Astrocyte (in vitro differentiated cells and primary cell): ENCODE results near the gene NEK7. TPM values are rescaled to one million over a fixed set of nuclear protein-coding genes. Genes with fewer than 3 reads are reported as not detected.

Experiments
- DNase-seq: peaks from one replicate; pipeline ENCODE4 v3.0.0-alpha.2; 2010; ENCODE audit warnings: low read depth
- FAIRE-seq: peaks from 2 replicates; lab custom pipeline; 2011; peaks lifted over from hg19 to GRCh38; lab: Jason Lieb, UNC
- H2AFZ ChIP-seq: 2 replicates; pipeline ENCODE4 v1.6.0; 2012; ENCODE audit warnings: low read depth, low read length, inconsistent platforms
- H3K27ac ChIP-seq: 2 replicates; pipeline ENCODE4 v1.5.1; 2011; ENCODE audit warnings: low read depth, low read length, inconsistent platforms
- H3K27me3 ChIP-seq: 2 replicates; pipeline ENCODE4 v1.6.0; 2011; ENCODE audit warnings: low read length, inconsistent platforms; ENCODE audit not compliant: insufficient read depth
- H3K36me3 ChIP-seq: 2 replicates; pipeline ENCODE4 v1.5.1; 2011; ENCODE audit warnings: low read length, inconsistent platforms; ENCODE audit not compliant: insufficient read depth
- H3K4me1 ChIP-seq: 2 replicates; pipeline ENCODE4 v1.5.1; 2011; ENCODE audit warnings: low read length, inconsistent platforms; ENCODE audit not compliant: insufficient read depth
- H3K4me2 ChIP-seq: 2 replicates; pipeline ENCODE4 v1.6.0; 2012; ENCODE audit warnings: low read length, inconsistent platforms
- H3K4me3 ChIP-seq: 2 replicates; pipeline ENCODE4 v1.5.1; 2011; ENCODE audit warnings: low read depth, mild to moderate bottlenecking, low read length, inconsistent platforms; ENCODE audit not compliant: insufficient read depth
- H3K79me2 ChIP-seq: 2 replicates; pipeline ENCODE4 v1.6.0; 2012; ENCODE audit warnings: mild to moderate bottlenecking, low read length, inconsistent platforms; ENCODE audit not compliant: insufficient read depth
- H3K9ac ChIP-seq: 2 replicates; pipeline ENCODE4 v1.6.0; 2012; ENCODE audit warnings: mild to moderate bottlenecking, low read length, inconsistent platforms
- H3K9me3 ChIP-seq: 2 replicates; pipeline ENCODE4 v1.5.1; 2012; ENCODE audit warnings: low read depth, mild to moderate bottlenecking, low read length, inconsistent platforms; ENCODE audit not compliant: insufficient read depth
- H4K20me1 ChIP-seq: 2 replicates; pipeline ENCODE4 v1.6.0; 2012; ENCODE audit warnings: low read length, inconsistent platforms; ENCODE audit not compliant: insufficient read depth
- H3K27ac Mint-ChIP-seq: one replicate; pipeline ENCODE4 v1.8.0; 2021; ENCODE audit warnings: mild to moderate bottlenecking, mixed read lengths; ENCODE audit not compliant: unreplicated experiment
- H3K27me3 Mint-ChIP-seq: one replicate; pipeline ENCODE4 v1.8.0; 2021; ENCODE audit warnings: low read depth, mixed read lengths; ENCODE audit not compliant: unreplicated experiment
- H3K36me3 Mint-ChIP-seq: one replicate; pipeline ENCODE4 v1.8.0; 2021; ENCODE audit warnings: low read depth, mixed read lengths; ENCODE audit not compliant: unreplicated experiment
- H3K4me1 Mint-ChIP-seq: one replicate; pipeline ENCODE4 v1.8.0; 2021; ENCODE audit warnings: low read depth, mixed read lengths; ENCODE audit not compliant: unreplicated experiment
- H3K4me3 Mint-ChIP-seq: one replicate; pipeline ENCODE4 v1.8.0; 2021; ENCODE audit warnings: mild to moderate bottlenecking, moderate library complexity, mixed read lengths; ENCODE audit not compliant: unreplicated experiment
- H3K9me3 Mint-ChIP-seq: one replicate; pipeline ENCODE4 v1.8.0; 2021; ENCODE audit warnings: mild to moderate bottlenecking, mixed read lengths; ENCODE audit not compliant: unreplicated experiment
- EZH2 ChIP-seq: IDR thresholded peaks from 2 replicates; pipeline ENCODE4 v1.6.1; 2012; ENCODE audit warnings: mild to moderate bottlenecking, low read length, inconsistent platforms; ENCODE audit not compliant: insufficient read depth
- total RNA-seq: library from RNA; stranded (reverse); gene quantifications from 2 replicates; pipeline ENCODE4 v1.2.1, GENCODE V29; 2021
- TF ChIP-seq, protein P1 (sequence below): IDR thresholded peaks from 2 replicates; pipeline ENCODE4 v1.5.1; 2011; ENCODE audit warnings: low read depth, mild to moderate bottlenecking, inconsistent platforms, low read length, moderate library complexity; ENCODE audit not compliant: insufficient read depth

Gene NEK7
- total RNA-seq, 1 donor from 2014 or later = 125 TPM

DNA sequence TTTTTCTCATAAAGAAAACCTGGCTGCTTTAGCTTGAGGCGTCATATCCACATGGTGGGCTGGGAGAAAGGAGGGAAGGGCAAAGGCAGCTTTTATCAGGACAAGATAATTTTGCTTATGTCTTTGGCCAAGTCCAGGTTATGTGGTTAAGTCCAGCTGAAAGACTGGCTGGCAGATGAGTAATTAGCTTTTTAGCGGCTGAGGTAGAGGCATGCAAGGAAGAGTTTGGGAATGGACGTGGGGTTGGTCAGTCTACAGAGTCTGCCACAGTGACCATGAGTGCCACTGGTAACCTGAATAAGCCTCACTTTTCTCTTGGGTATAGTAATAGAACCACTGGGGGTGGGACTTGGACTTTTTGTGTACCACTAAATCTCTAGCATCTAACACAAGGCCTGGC lies 39.8 kb downstream of the NEK7 start:
- H3K27ac Mint-ChIP-seq = no peak overlapping the region
- H3K36me3 Mint-ChIP-seq = no peaks in the 10 kb centered on the region

DNA sequence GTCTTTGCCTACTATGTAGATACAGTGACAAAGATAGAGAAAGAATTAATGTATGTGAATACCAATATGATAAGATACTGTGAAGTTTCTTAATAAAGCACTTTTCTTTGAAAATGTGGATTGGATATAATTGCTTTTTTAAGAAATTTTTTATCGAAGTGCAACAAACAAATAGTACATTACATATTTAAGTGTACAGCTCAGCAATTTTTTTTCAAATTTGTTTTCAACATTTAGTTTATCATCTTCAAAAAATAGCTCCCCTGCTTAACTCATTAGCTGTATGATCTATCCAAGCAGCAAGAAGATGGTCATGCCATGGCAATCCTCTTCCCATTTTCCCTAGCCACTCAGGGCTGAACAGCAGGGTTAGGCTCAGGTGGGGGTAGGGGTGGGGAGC lies 40.5 kb downstream of the NEK7 start:
- FAIRE-seq (no peak), DNase-seq (no peak)
- Mint-ChIP-seq H3K4me3 (no peak overlapping the region), H3K9me3 (no peaks in the 10 kb centered on the region), H3K27ac (no peak overlapping the region), H3K4me1 (peaks cover 21% of the 10 kb centered on the region), H3K27me3 (no peaks in the 10 kb centered on the region), H3K36me3 (peaks cover 1% of the 10 kb centered on the region)
- no peak for TF ChIP-seq EZH2
- Histone ChIP-seq H3K79me2 (peaks cover 99% of the 10 kb centered on the region), H3K4me3 (no peak overlapping the region), H3K4me2 (no peak overlapping the region), H3K36me3 (no peaks in the 10 kb centered on the region), H3K27ac (no peak overlapping the region), H2AFZ (no peak overlapping the region), H3K9me3 (no peaks in the 10 kb centered on the region), H4K20me1 (peaks cover 89% of the 10 kb centered on the region), H3K27me3 (no peaks in the 10 kb centered on the region), H3K9ac (no peak overlapping the region), H3K4me1 (no peaks in the 10 kb centered on the region)

More for the DNA sequence above, 39.8 kb downstream of the NEK7 start:
- Histone ChIP-seq H3K9ac (no peak overlapping the region), H3K27ac (no peak overlapping the region), H3K36me3 (no peaks in the 10 kb centered on the region), H2AFZ (no peak overlapping the region), H3K4me2 (no peak overlapping the region), H3K27me3 (no peaks in the 10 kb centered on the region), H4K20me1 (peaks cover 90% of the 10 kb centered on the region), H3K4me1 (no peaks in the 10 kb centered on the region), H3K79me2 (peaks cover 99% of the 10 kb centered on the region), H3K4me3 (no peak overlapping the region), H3K9me3 (no peaks in the 10 kb centered on the region)
- Mint-ChIP-seq H3K4me3 (no peak overlapping the region), H3K9me3 (no peaks in the 10 kb centered on the region), H3K27me3 (no peaks in the 10 kb centered on the region), H3K4me1 (peaks cover 20% of the 10 kb centered on the region)
- no peak for TF ChIP-seq EZH2
- TF ChIP-seq, protein P1, sequence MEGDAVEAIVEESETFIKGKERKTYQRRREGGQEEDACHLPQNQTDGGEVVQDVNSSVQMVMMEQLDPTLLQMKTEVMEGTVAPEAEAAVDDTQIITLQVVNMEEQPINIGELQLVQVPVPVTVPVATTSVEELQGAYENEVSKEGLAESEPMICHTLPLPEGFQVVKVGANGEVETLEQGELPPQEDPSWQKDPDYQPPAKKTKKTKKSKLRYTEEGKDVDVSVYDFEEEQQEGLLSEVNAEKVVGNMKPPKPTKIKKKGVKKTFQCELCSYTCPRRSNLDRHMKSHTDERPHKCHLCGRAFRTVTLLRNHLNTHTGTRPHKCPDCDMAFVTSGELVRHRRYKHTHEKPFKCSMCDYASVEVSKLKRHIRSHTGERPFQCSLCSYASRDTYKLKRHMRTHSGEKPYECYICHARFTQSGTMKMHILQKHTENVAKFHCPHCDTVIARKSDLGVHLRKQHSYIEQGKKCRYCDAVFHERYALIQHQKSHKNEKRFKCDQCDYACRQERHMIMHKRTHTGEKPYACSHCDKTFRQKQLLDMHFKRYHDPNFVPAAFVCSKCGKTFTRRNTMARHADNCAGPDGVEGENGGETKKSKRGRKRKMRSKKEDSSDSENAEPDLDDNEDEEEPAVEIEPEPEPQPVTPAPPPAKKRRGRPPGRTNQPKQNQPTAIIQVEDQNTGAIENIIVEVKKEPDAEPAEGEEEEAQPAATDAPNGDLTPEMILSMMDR = no peak
- DNase-seq (peak; percentile 41), FAIRE-seq (no peak)

DNA sequence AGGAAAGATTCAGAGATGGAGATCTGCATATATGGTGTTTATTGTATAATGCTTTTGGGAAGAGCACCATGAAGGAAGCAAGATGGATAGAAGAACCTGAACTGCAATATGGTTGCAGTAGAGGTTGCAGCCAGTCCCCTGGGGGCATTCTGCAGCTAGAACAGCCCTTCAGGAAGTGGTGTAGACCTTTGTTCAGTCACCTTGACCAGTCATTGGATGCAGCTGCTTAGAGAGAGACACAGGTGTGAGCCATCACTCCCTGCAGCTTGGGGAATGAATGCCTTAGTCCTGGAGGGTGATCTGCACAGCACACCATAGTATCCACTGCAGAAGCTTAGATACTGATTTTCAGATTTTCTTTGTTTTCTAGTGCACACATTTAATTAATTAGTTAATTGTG lies 42.3 kb downstream of the NEK7 start:
- Mint-ChIP-seq H3K36me3 (peaks cover 5% of the 10 kb centered on the region), H3K27me3 (no peaks in the 10 kb centered on the region), H3K4me3 (no peak overlapping the region), H3K9me3 (no peaks in the 10 kb centered on the region), H3K4me1 (peaks cover 30% of the 10 kb centered on the region), H3K27ac (no peak overlapping the region)
- H3K4me2 ChIP-seq = no peak overlapping the region
- DNase-seq (no peak), FAIRE-seq (no peak)
- no peaks in the 10 kb centered on the region for H3K27me3 ChIP-seq
- H3K36me3 ChIP-seq = no peaks in the 10 kb centered on the region
- H4K20me1 ChIP-seq = peaks cover 90% of the 10 kb centered on the region
- no peak overlapping the region for H2AFZ ChIP-seq
- TF ChIP-seq, protein P1 = no peak
- no peak for TF ChIP-seq EZH2
- no peaks in the 10 kb centered on the region for H3K9me3 ChIP-seq
- H3K4me1 ChIP-seq = peaks cover 5% of the 10 kb centered on the region
- H3K79me2 ChIP-seq = peaks cover 100% of the 10 kb centered on the region
- no peak overlapping the region for H3K4me3 ChIP-seq
- no peak overlapping the region for H3K9ac ChIP-seq
- no peak overlapping the region for H3K27ac ChIP-seq
